NB4 (cell line): ENCODE measurements around the gene ZNF175.
A peak's percentile ranks its signal among the peaks of the same experiment; 100 is the strongest.

Experiments used
- DNase-seq: peaks from one replicate; pipeline ENCODE4 v3.0.0; 2010; ENCODE audit warnings: low read depth
- H3K4me3 ChIP-seq: one replicate; pipeline ENCODE4 v1.5.1; 2011; ENCODE audit warnings: mild to moderate bottlenecking, low read depth, low read length, moderate library complexity
- MYC ChIP-seq: IDR thresholded peaks from 2 replicates; pipeline ENCODE4 v1.6.1; 2011; ENCODE audit warnings: low read depth, low read length
- POLR2A ChIP-seq: IDR thresholded peaks from 2 replicates; pipeline ENCODE4 v1.6.1; 2011; ENCODE audit warnings: mild to moderate bottlenecking; ENCODE audit not compliant: insufficient read length; ENCODE audit errors: extremely low read depth
- TF ChIP-seq, protein P1 (sequence below): IDR thresholded peaks from 2 replicates; pipeline ENCODE4 v1.6.1; 2011; ENCODE audit warnings: low read depth, low read length
- TF ChIP-seq, protein P2 (sequence below): IDR thresholded peaks from one replicate; pipeline ENCODE4 v1.5.1; 2012; ENCODE audit warnings: low read depth, low read length

ZNF175 gene

DNA sequence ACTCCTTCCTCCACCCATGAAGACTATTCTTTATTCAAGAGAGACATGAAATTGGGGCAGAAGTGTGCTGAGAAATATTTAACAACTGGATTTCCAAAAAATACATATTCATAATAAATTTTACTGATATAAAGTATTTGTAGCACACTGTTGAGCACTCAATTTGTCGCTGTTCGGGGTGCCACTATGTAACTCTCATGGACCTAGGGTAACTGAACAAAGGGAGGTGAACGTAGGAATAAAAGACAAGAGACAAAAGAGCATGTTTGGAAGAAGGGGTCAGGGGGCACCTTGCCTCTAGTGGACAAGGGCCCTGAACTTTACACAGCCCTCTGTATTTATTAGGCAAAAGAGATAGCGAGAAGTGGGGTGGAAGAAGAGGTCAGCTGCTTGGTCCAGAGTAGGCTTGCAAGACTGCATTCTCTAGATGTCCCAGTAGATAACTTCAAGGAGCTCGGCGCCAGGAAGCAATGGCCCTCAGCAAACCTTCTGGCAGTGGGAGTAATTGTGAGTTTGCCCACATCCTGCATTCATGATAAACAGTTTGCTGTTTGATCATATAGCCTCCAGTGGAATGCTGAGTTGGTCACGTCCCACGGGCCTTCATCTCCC is 4.5 kb upstream of the ZNF175 start:
- H3K4me3 ChIP-seq: no peak overlapping the region
- DNase-seq: peak; percentile 77
- TF ChIP-seq POLR2A: no peak
- TF ChIP-seq, protein P1, sequence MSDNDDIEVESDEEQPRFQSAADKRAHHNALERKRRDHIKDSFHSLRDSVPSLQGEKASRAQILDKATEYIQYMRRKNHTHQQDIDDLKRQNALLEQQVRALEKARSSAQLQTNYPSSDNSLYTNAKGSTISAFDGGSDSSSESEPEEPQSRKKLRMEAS: 0 out of 2 replicates have a peak, but pooled peaks have one; percentile 11

DNA sequence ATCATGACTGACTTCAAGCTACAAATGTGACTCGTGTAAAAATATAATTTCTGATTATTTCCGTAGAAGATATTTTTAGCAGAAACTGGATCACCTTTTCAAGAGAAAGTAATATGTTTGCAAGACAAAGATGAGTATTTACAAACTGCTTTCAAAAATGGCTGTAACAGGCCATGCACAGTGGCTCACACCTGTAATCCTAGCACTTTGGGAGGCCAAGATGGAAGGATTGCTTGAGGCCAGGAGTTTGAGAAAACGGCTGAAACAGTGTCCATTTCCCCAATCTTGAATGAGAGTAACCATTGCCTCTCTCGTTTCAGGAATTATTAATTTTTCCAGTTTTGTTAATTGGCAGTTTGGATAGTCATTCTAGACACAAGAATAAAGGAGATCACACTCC is 3.5 kb upstream of the ZNF175 start:
- no peak overlapping the region for H3K4me3 ChIP-seq
- no peak for DNase-seq
- TF ChIP-seq, protein P1: no peak
- TF ChIP-seq, protein P2, sequence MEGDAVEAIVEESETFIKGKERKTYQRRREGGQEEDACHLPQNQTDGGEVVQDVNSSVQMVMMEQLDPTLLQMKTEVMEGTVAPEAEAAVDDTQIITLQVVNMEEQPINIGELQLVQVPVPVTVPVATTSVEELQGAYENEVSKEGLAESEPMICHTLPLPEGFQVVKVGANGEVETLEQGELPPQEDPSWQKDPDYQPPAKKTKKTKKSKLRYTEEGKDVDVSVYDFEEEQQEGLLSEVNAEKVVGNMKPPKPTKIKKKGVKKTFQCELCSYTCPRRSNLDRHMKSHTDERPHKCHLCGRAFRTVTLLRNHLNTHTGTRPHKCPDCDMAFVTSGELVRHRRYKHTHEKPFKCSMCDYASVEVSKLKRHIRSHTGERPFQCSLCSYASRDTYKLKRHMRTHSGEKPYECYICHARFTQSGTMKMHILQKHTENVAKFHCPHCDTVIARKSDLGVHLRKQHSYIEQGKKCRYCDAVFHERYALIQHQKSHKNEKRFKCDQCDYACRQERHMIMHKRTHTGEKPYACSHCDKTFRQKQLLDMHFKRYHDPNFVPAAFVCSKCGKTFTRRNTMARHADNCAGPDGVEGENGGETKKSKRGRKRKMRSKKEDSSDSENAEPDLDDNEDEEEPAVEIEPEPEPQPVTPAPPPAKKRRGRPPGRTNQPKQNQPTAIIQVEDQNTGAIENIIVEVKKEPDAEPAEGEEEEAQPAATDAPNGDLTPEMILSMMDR: no peak
- TF ChIP-seq POLR2A (no peak), MYC (no peak)

DNA sequence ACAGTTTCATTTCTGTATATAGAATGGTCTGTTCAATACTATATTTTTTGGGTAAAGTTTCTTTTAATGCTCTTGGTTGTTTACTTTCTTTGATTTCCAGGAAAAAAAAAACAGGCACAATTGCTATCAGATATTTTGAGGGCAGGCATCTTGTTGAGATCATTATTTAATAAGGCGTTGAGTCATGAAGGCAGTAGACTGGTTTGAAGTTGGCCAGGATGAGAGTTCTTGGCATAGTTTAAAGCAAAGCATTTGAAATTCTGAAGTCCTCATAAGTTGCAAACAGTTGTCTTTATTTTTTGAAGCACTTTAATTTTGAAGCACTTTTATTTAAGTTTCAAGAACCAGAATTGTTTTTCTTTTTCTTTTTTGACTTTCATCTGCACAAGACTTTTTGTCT is 2.6 kb upstream of the ZNF175 start:
- H3K4me3 ChIP-seq: no peak overlapping the region
- DNase-seq: no peak
- TF ChIP-seq MYC: no peak
- TF ChIP-seq POLR2A: no peak
- TF ChIP-seq, protein P2: no peak
- TF ChIP-seq, protein P1: no peak

DNA sequence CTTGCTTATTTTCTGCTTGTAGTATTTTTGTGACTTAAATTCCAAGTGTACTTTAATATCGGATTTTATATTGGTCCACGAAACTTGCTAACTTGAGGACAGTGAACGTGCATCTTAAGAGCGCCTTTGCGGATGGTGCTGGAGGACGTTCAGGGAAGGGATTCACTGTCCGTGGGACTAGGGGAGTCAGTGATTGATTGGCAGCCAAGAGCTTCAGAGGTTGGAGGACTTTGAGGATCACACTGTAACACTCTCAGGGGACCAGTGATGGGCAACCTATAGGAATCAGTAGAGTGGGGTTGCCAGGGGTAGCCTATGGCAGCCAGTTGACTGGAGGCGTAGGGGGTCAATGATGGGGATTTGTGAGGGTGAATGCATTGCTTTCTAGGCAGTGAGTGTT is 516 bp downstream of the ZNF175 start:
- H3K4me3 ChIP-seq: peak overlapping the region; percentile 90
- peak; percentile 25 for DNase-seq
- TF ChIP-seq POLR2A: no peak

DNA sequence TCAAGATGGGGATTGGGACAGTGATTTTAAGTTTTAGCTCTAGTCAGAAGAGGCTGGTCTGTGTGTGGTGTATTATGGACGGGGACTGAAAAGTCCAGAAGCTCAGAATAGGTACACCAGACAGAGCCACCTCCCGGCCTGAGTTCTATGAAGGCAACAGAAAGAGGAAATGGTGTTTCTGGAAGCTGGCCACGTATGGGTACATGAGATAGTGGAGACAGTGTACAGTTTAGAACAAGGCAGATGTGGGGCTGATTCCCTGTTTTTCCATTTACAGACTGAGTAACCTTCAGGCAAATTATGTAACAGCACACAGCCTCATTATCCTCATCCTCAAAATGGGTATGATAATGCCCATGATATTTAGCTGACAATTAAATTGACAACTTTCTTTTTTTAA is 1.3 kb downstream of the ZNF175 start:
- DNase-seq: peak; percentile 56
- H3K4me3 ChIP-seq: peak overlapping the region; percentile 90
- TF ChIP-seq, protein P2: no peak
- TF ChIP-seq POLR2A (no peak), MYC (no peak)
- TF ChIP-seq, protein P1: no peak

DNA sequence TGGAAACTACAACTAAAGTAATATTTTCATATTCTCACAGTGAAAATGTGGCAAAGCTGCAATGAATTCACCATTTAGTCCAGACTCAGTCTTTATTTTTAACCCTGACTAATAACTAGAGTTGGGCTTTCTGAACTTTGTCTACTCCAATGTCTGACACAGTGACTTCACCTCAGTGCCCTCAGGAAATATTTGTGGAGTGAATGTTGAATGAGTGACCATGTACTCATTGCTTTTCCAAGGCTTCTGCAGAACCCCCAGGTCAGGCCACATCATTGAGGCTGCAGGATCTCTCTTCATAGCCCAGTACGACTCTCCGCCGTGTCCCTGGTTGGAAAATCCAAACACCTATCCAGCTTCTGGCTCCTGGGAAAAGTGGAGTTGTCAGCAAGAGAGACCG is 1.8 kb downstream of the ZNF175 start:
- H3K4me3 ChIP-seq: peak overlapping the region; percentile 90
- no peak for TF ChIP-seq MYC
- TF ChIP-seq, protein P2: no peak
- TF ChIP-seq, protein P1: no peak
- TF ChIP-seq POLR2A: no peak
- DNase-seq: no peak

DNA sequence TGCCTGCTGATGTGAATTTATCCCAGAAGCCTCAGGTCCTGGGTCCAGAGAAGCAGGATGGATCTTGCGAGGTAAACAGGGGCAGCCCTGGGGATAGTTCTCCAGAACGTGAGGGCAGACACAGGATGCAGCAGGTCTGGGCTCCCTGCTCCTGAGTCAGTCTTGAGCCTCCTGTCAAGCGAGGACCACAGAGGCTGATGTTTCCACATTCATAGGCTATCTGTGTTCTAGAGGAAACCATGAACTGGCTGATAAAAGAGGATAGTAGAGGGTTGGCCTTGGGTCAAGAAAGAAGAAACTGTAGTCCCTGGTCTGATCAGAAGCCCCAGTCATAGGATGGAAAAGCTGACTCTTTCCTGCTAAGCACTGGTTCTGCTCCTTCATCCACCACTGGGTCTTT is 2.2 kb downstream of the ZNF175 start:
- TF ChIP-seq, protein P1: no peak
- TF ChIP-seq POLR2A (no peak), MYC (no peak)
- TF ChIP-seq, protein P2: no peak
- DNase-seq: no peak
- H3K4me3 ChIP-seq: no peak overlapping the region
